Measurements from ENCODE around the gene USP37.

USP37 gene

DNA sequence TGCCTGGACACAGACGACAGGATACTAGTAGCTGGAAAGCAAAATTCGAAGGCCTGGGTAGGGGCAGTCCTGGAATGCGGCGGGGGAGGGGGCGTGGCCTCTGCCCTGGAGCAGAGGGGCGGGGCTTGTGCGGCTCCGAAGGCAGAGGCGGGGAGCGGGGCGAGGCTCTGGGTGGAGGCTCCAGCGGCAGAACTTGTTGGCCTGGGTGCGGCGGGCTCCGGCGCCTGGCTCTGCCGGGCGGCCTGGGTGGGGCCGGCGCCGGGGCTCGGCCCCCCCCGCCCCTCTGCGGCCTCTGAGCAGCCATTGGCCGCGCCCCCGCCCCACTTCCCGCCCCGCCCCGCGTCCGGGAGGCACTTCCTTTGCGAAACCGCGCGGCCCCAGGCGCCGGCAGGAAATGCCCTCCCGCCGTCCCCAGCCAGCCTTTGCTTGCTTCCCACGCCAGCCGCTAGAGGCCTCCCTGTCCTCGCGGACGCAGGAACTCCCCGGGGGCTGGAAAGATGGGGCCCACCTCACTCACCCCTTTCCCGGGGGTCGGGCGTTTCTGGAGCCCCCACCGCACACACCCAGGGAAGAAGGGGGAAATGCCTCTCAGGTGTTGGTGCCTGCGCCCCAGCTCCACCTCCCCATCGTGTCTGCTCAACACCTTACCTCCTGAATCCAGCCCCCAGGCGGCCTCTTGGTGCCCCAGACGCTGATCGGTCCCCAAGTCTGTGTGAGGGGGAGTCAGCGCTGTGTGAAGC is 161.8 kb downstream of the USP37 start:
- Mint-ChIP-seq H3K9me3 (no peaks in the 10 kb centered on the region), H3K4me3 (peak overlapping the region; percentile 88 to 89), H3K27ac (peak overlapping the region; percentile 92 to 99), H3K36me3 (ENCODE audit: insufficient read depth) (peaks cover 55% of the 10 kb centered on the region), H3K4me1 (ENCODE audit: low read depth in 2 of 2) (peaks cover 44 to 58% of the 10 kb centered on the region in 2 donors), H3K27me3 (no peaks in the 10 kb centered on the region)
- DNase-seq, result peak; percentile 88 to 90 (median 89)
- peak; percentile 75 for ATAC-seq (replicated peaks)

DNA sequence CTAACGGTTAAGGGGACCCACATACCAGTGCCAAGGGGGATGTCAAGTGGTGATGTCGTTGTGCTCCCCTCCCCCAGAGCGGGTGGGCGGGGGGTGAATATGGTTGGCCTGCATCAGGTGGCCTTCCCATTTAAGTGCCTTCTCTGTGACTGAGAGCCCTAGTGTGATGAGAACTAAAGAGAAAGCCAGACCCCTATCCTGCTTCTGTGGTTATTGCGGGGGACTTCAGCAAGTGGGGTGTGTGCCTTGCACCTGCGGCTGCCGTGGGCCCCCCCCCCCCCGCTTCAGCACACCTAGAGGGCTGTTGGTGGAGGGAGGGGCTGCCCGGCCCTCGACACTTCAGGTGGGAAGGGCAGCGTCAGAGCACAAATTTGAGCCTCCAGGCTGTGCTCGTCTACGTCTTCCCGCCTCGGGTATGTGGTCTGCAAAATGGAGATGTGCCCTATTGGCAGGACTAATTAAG is 162.4 kb downstream of the USP37 start:
- H3K27me3 Mint-ChIP-seq, result no peaks in the 10 kb centered on the region
- ATAC-seq (replicated peaks), result peak; percentile 31

DNA sequence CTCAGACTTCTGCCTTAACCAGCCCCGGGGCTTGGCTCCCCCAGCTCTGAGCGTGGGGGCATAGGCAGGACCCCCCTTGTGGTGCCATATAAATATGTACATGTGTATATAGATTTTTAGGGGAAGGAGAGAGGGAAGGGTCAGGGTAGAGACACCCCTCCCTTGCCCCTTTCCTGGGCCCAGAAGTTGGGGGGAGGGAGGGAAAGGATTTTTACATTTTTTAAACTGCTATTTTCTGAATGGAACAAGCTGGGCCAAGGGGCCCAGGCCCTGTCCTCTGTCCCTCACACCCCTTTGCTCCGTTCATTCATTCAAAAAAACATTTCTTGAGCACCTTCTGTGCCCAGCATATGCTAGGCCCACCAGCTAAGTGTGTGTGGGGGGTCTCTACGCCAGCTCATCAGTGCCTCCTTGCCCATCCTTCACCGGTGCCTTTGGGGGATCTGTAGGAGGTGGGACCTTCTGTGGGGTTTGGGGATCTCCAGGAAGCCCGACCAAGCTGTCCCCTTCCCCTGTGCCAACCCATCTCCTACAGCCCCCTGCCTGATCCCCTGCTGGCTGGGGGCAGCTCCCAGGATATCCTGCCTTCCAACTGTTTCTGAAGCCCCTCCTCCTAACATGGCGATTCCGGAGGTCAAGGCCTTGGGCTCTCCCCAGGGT is 162.9 kb downstream of the USP37 start:
- Mint-ChIP-seq H3K36me3 (ENCODE audit: insufficient read depth) (peaks cover 60% of the 10 kb centered on the region), H3K27ac (peak overlapping the region; percentile 92 to 99), H3K9me3 (no peaks in the 10 kb centered on the region), H3K27me3 (no peaks in the 10 kb centered on the region), H3K4me1 (ENCODE audit: low read depth in 2 of 2) (peaks cover 47 to 59% of the 10 kb centered on the region in 2 donors), H3K4me3 (peak overlapping the region; percentile 88 to 89)
- ATAC-seq (replicated peaks) (no peak), DNase-seq (no peak)

More for the DNA sequence above, 162.4 kb downstream of the USP37 start:
- Mint-ChIP-seq H3K36me3 (ENCODE audit: insufficient read depth) (peaks cover 59% of the 10 kb centered on the region), H3K9me3 (no peaks in the 10 kb centered on the region), H3K27ac (peak overlapping the region; percentile 92 to 99), H3K4me1 (ENCODE audit: low read depth in 2 of 2) (peaks cover 47 to 59% of the 10 kb centered on the region in 2 donors), H3K4me3 (peak overlapping the region; percentile 88 to 89)
- DNase-seq, result no peak

DNA sequence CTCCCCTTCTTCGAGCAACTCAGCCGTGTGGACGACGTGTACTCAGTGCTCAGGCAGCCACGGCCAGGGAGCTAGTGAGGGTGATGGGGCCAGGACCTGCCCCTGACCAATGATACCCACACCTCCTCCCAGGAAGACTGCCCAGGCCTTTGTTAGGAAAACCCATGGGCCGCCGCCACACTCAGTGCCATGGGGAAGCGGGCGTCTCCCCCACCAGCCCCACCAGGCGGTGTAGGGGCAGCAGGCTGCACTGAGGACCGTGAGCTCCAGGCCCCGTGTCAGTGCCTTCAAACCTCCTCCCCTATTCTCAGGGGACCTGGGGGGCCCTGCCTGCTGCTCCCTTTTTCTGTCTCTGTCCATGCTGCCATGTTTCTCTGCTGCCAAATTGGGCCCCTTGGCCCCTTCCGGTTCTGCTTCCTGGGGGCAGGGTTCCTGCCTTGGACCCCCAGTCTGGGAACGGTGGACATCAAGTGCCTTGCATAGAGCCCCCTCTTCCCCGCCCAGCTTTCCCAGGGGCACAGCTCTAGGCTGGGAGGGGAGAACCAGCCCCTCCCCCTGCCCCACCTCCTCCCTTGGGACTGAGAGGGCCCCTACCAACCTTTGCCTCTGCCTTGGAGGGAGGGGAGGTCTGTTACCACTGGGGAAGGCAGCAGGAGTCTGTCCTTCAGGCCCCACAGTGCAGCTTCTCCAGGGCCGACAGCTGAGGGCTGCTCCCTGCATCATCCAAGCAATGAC is 163.6 kb downstream of the USP37 start:
- H3K4me3 Mint-ChIP-seq, result peak overlapping the region; percentile 88 to 89
- no peaks in the 10 kb centered on the region for H3K27me3 Mint-ChIP-seq
- H3K9me3 Mint-ChIP-seq, result no peaks in the 10 kb centered on the region
- ATAC-seq (replicated peaks) (no peak), DNase-seq (no peak)
- H3K36me3 Mint-ChIP-seq (ENCODE audit: insufficient read depth), result peaks cover 66% of the 10 kb centered on the region
- H3K27ac Mint-ChIP-seq, result peak overlapping the region in 1 of 2 donors; percentile 99
- peaks cover 47 to 59% of the 10 kb centered on the region in 2 donors for H3K4me1 Mint-ChIP-seq (ENCODE audit: low read depth in 2 of 2)

DNA sequence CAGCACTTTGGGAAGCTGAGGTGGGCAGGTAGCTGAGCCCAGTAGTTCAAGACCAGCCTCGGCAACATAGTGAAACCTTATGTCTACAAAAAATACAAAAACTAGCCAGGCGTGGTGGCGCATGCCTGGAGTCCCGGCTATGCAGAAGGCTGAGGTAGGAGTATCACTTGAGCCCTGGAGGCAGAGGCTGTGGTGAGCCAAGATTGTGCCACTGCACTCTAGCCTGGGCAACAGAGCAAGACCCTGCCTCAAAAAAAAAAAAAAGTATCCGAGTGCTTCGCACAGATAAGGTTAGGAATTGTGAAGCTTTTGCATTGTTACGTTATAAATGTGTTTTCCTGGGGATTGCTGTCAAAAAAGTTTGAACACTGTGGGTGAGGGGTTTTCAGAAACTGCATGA is 164.3 kb downstream of the USP37 start:
- Mint-ChIP-seq H3K27ac (peak overlapping the region in 1 of 2 donors; percentile 99), H3K9me3 (no peaks in the 10 kb centered on the region), H3K27me3 (no peaks in the 10 kb centered on the region), H3K36me3 (ENCODE audit: insufficient read depth) (peaks cover 70% of the 10 kb centered on the region), H3K4me3 (peak overlapping the region; percentile 19 to 62), H3K4me1 (ENCODE audit: low read depth in 2 of 2) (peaks cover 50 to 59% of the 10 kb centered on the region in 2 donors)
- DNase-seq (no peak), ATAC-seq (replicated peaks) (no peak)

DNA sequence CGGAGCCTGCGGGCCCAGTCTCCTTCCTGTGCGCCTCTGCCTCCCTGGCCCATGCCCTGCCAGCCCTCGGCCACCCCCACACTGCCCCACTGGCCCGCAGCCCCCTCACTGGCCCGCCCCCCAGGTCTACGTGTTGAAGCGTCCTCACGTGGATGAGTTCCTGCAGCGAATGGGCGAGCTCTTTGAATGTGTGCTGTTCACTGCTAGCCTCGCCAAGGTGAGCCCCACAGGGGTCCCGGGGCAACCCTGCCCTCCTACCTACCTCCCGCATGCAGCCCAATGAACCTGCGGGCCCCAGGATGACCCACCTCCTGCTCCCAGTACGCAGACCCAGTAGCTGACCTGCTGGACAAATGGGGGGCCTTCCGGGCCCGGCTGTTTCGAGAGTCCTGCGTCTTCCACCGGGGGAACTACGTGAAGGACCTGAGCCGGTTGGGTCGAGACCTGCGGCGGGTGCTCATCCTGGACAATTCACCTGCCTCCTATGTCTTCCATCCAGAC is 165.2 kb downstream of the USP37 start:
- H3K27ac Mint-ChIP-seq, result no peak overlapping the region
- no peaks in the 10 kb centered on the region for H3K9me3 Mint-ChIP-seq
- peaks cover 53 to 54% of the 10 kb centered on the region in 2 donors for H3K4me1 Mint-ChIP-seq (ENCODE audit: low read depth in 2 of 2)
- ATAC-seq (replicated peaks), result no peak
- DNase-seq, result no peak
- H3K27me3 Mint-ChIP-seq, result no peaks in the 10 kb centered on the region
- H3K36me3 Mint-ChIP-seq (ENCODE audit: insufficient read depth), result peaks cover 74% of the 10 kb centered on the region
- peak overlapping the region; percentile 48 to 62 for H3K4me3 Mint-ChIP-seq

DNA sequence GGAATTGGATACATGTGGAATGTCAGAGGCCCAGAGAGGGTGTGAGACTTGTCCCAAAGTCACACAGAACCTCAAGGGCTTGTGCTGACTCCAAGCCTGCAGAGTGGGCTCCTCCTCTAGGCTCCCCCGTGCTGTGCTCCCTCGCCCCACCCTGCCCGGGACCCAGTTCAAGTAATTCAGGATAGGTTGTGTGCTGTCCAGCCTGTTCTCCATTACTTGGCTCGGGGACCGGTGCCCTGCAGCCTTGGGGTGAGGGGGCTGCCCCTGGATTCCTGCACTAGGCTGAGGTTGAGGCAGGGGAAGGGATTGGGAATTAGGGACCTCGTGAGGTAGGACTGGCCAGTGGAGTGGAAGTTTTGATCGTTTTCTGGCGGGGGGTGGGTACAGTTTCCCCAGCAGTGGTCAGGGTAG is 165.7 kb downstream of the USP37 start:
- H3K4me1 Mint-ChIP-seq (ENCODE audit: low read depth in 2 of 2), result peaks cover 53 to 54% of the 10 kb centered on the region in 2 donors

DNA sequence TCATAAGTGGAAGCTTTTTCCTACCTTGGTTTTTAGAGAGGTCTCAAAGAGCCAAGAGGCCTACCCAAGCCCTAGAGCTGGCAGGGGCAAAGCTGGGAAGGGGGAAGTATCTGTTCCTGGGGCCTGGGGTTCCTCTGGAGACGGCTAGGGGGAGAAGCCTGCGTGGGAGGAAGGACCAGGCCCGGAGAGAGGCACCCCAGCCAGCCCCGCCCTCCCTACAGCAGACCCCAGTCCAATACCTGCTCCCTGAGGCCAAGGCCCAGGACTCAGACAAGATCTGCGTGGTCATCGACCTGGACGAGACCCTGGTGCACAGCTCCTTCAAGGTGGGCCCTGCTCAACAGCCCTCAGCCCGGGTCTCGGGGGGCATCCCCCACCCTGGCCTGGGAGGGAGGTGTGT is 166.3 kb downstream of the USP37 start:
- Mint-ChIP-seq H3K9me3 (no peaks in the 10 kb centered on the region), H3K27ac (peak overlapping the region in 1 of 2 donors; percentile 75), H3K36me3 (ENCODE audit: insufficient read depth) (peaks cover 73% of the 10 kb centered on the region), H3K4me3 (peak overlapping the region; percentile 92 to 98), H3K27me3 (no peaks in the 10 kb centered on the region), H3K4me1 (ENCODE audit: low read depth in 2 of 2) (peaks cover 53% of the 10 kb centered on the region in 2 donors)
- DNase-seq (no peak), ATAC-seq (replicated peaks) (no peak)

More for the DNA sequence above, 165.7 kb downstream of the USP37 start:
- H3K27ac Mint-ChIP-seq, result no peak overlapping the region
- no peaks in the 10 kb centered on the region for H3K27me3 Mint-ChIP-seq
- DNase-seq, result no peak
- no peaks in the 10 kb centered on the region for H3K9me3 Mint-ChIP-seq
- no peak for ATAC-seq (replicated peaks)
- H3K36me3 Mint-ChIP-seq (ENCODE audit: insufficient read depth), result peaks cover 76% of the 10 kb centered on the region
- H3K4me3 Mint-ChIP-seq, result peak overlapping the region; percentile 25 to 98

DNA sequence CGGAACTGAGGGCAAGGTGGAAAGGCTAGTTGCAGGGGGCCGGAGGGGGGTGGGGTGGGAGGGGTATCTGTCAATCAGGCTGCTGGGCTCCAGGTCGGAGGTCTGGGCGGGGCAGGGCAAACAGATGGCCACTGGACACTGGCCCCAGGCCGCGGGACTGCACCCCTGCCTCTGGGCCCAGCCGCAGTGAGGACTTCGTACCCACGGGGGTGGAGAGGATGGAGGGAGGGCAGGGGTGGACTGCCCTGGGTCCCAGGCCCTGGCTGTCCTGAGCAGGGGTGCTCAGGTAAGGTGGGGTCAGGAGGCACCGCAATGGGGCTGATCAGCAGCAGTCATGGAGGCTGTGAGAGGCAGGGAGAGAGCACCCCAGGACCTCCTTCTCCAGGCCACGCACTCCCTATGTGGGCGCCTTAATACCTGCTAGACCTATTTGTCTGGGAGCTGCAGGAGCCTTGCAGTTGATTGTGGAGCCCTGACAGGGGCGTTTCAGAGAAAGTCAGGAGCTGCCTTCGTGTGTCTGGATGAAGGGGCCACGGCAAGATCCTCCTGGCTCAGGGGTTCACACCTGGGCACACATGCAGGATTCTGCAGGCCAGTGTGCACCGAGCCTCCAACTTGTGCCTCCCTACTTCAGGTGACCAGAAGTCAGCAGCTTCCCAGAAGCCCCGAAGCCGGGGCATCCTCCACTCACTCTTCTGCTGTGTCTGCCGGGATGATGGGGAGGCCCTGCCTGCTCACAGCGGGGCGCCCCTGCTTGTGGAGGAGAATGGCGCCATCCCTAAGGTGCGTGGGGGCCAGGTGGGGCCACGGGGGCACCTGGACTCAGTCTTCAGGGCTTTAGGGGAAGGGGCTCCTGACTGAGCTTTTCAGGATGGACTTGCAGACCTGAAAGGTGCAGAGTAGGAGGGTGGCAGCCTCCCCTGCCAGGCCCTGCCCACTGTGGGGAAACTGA is 166.9 kb downstream of the USP37 start:
- H3K27me3 Mint-ChIP-seq, result no peaks in the 10 kb centered on the region
- ATAC-seq (replicated peaks) (no peak), DNase-seq (no peak)
- H3K27ac Mint-ChIP-seq, result peak overlapping the region; percentile 19 to 75
- H3K9me3 Mint-ChIP-seq, result no peaks in the 10 kb centered on the region
- H3K4me3 Mint-ChIP-seq, result peak overlapping the region; percentile 92 to 98
- peaks cover 56% of the 10 kb centered on the region in 2 donors for H3K4me1 Mint-ChIP-seq (ENCODE audit: low read depth in 2 of 2)
- peaks cover 73% of the 10 kb centered on the region for H3K36me3 Mint-ChIP-seq (ENCODE audit: insufficient read depth)
